Stimulated activated CD4-positive, alpha-beta T cell treated with anti-CD3 and anti-CD28 coated beads, Interleukin-12 subunit alpha, Interleukin-12 subunit beta, amount 100 ng/mL, for 48 hours (primary cell): ENCODE results near the gene RASGRP3.
"Not testable (repeated sequence)": the region's sequence is repeated elsewhere in the genome, so short reads cannot be mapped to it uniquely, and the experiment has no call there.

Experiments
- DNase-seq, 3 donors: peaks; one replicate each; pipeline ENCODE4 v3.0.0-alpha.2; 2020; ENCODE audit warnings: low read depth in 2 of 3, low spot score in 1 of 3

RASGRP3 gene

GRCh38 chr2:33476131-33476792 is at the start of gene RASGRP3:
Gene RASGRP3, plus strand, starts transcription at chr2:33476649. Its CDS starts 38,488 bp downstream, at chr2:33515137.
- peak; percentile 36 to 43 (median 40) for DNase-seq

GRCh38 chr2:33426666-33427231 is 49.7 kb upstream of the RASGRP3 start:
- DNase-seq = no peak

DNA sequence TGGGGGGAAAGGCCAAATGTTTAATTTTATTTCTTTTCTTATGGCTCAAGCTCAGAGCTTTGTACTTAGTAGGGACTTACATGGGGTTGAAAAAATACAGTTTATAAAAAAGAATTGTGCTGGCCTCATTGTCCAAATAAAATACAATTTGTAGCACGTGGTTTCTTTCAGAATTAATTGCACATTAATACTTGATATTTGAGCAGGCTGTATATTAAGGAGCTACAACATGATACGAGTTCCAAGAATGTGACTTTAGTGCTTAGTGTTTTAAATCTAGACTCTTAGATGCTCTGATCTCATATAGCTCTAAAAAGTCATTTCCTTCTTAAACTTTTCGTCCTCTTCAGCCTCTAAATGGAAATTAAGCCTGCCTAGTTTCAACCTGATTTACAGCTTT is 46.4 kb upstream of the RASGRP3 start:
- DNase-seq = no peak

DNA sequence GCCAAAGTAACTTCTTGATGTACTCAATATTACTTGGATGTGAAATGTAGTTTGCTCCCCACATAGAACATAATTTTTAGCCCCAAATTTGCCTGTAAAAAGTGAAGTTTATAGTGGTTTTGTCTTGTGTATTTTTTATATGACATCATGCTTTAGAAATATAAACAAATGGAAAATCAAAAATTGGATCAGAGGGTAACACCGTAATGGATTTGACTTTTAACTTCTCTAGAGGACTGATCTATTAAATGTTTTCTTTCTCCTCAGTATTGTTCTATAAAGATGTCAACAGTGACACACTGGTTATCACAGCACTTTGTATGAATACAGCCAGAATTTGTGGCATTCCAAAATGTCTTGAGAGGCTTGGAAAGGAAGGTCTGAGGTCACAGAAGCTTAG is 45.6 kb upstream of the RASGRP3 start:
- no peak for DNase-seq

- no peak for DNase-seq
Observed at GRCh38 chr2:33432871-33433270, 43.6 kb upstream of the RASGRP3 start.

DNA sequence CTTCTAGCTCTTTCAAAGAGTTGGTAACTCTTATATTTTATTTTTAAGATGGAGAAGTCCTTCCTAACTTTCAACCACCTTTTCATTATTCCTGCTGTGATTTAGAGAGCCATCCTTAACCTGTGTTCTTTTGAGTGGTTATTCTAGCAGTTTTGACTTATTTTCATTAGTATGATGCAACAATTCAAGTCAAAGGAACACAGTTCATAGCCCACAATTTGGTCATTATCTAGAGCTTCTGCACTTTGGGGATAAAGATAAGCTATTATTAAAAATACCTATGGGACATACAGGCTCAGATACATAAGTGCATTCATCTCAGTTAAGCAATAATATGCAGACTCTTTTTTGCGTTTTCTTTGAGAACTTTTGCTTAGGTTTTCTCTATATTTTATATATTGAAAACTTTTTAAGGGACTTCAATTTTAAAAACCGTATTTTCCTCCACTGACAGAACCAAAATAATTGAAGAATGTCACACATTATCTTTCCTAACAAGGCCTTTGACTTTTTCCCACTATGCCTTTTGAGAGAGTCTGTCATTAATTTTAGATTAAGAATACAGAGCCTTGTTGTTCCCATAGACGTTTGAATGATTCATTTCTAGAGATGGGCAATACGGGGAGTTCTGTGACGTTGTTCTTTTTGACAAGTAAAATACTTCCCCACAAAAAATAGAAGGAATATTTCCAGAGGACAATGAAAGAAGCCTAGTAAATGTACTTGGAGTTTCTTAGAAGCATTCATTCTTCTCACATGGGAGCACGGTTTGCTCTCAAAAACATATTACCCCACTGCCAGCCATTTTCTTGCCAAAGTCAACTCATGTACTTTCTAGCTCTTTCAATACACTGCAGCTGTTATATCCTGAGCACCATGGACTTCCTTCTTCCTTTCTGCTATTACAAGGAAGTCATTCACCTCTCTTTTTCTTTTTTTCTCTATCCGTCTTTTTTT is 42.9 kb upstream of the RASGRP3 start:
- DNase-seq = no peak

DNA sequence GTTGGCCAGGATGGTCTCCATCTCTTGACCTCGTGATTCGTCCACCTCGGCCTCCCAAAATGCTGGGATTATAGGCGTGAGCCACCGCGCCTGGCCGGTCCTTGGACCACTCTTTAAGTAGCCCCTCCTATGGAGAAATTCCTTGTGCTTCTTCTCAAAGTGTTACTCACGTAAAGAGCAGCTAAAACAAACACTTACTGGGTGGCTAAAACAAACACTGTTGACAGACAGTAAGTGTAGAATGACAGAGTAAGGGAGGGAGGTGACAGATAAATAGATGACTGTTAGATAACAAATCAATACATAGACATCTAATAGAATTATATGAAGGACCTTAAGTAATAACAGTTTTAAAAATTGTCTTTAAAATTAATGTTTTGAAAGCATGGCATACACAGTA is 40.9 kb upstream of the RASGRP3 start:
- DNase-seq = no peak

- no peak for DNase-seq
Observed at GRCh38 chr2:33436083-33436482, 40.4 kb upstream of the RASGRP3 start.

DNA sequence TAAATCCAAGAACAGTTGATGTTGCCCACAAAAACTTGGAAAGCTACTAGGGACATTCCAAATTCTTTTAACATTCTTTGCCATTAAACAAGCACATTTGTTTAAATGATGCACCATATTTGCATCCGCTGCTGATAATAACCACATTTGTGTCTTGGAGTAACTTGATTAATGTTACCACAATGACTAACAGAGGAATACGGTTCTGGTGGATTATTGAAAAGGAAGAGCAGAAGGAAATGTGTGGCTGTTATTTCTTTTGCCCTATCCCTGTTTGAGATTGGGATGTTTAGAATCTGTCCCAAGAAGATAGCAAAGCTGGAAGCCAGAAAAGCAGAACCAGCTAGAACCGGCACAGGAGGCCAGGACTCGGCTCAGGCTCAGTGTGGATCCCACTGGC is 39.2 kb upstream of the RASGRP3 start:
- DNase-seq = no peak

DNA sequence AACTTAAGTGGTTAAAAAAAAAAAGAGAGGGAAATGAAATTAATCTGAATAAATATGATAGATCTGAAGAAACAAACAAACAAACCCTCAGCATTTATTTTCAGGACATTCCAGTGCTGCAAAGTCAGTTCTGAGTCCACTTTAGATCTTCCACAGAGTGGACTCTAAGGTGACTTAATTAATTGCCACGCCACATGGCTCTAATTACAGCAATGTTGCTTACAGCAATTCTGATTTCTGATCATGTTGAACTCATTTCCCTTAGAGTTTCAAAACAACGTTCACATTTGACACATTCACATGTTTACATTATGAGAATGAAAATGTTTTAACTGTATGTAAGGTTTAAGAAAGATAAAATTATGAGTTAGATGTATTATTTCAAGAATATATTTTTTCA is 38.6 kb upstream of the RASGRP3 start:
- DNase-seq = no peak

DNA sequence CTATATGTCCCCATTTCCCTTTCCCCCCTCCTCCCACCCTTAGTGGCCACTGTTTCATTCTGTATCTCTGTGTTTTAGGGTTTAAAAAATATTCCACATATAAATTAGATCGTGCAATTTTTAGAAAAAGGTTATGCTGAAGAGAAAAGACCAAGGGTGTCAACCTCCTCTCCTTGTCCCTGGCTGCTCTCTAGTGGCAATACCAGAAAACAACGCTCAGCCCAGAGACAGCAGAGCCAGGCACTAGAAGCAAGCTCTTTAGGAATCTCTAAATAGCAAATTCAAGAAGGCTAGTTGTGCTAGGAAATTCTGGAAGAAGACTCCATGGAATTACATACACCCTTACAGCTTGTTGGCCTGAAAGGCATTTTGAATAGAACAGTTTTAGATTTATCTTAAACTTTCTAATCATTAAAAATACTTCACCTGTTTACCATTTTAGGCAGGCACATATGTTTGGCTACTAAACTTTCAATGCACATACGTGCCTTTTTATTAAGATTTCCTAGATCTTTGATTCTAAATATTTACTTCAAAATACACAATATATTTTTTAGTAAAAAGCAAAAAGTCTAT is 35.1 kb upstream of the RASGRP3 start:
- peak in 1 of 3 donors; percentile 36 for DNase-seq

DNA sequence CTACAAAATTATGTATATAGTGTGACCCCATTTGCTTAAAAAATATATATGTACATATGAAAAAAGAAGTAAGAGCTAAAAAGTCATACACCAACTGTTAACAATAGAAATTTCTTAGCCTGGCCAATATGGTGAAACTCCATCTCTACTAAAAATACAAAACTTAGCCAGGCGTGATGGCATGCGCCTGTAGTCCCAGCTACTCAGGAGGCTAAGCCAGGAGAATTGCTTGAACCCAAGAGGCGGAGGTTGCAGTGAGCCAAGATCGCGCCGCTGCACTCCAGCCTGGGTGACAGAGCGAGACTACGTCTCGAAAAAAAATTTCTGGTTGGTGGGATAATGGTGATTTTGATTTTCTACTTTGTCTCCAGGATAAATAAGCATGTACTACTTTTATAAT is 34.4 kb upstream of the RASGRP3 start:
- DNase-seq = not testable (repeated sequence)

- no peak for DNase-seq
Observed at GRCh38 chr2:33442528-33443079, 33.8 kb upstream of the RASGRP3 start.

DNA sequence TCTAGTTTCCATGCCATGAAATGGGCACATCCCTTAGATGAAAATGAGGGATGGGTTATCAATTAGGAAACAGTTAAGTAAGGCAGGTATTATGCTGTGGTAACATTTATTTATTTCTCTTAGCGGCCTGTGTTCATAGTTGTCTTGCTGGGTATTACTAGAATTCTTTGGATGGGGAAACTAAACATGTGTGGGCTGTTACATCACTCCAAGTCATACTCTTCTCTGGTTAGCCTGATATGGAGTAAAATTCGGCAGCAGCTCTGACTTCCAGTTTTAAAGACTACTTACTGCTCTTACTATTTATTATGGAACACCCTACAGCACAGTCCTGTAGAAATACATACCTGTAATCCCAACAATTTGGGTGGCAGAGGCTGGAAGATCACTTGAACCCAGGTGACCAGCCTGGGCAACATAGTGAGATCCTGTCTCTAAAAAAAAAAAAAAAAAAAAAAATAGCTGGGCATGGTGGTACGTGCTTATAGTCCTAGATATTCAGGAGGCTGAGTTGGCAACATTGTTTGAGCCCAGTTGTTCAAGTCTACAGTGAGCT is 33.1 kb upstream of the RASGRP3 start:
- DNase-seq = no peak

- DNase-seq = no peak
Observed at GRCh38 chr2:33444967-33445366, 31.5 kb upstream of the RASGRP3 start.

- no peak for DNase-seq
Observed at GRCh38 chr2:33448220-33448899, 28.1 kb upstream of the RASGRP3 start.

- DNase-seq = no peak
Observed at GRCh38 chr2:33451214-33451613, 25.2 kb upstream of the RASGRP3 start.

DNA sequence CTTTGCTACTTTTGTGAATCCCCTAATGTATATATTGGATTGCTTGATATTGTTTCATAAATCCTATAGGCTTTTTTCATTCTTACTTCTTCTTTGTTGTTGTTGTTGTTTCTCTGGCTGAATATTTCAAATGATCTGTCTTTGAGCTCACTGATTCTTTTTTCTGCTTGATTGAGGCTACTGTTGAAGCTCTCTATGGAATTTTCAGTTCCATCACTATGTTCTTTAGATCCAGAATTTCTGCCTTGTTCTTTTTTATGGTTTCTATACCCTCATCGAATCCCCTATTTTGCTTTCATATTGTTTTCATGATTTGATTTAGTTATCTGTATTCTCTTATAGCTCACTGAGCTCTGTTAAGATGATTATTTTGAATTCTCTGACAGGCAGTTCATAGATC is 24.6 kb upstream of the RASGRP3 start:
- DNase-seq = no peak

DNA sequence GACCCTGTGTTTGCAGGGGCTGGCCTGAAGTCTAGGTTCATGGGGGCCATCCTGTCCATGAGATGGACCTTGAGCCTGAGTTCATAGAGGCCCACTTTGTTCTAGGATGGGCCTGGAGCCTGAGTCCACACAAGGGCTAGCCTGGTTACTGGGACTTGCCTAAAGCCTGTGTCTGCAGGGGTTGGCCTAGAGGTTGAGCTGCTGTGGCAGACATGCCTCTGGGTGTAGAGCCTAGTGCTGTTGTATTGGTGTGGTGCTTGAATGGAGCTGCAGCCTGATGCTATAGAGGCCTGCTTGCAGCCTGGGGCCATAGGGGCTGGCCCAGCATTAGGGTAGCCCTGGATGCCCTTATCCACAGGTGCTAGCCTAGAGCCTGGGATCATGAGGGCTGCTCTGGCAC is 23.9 kb upstream of the RASGRP3 start:
- DNase-seq = no peak

DNA sequence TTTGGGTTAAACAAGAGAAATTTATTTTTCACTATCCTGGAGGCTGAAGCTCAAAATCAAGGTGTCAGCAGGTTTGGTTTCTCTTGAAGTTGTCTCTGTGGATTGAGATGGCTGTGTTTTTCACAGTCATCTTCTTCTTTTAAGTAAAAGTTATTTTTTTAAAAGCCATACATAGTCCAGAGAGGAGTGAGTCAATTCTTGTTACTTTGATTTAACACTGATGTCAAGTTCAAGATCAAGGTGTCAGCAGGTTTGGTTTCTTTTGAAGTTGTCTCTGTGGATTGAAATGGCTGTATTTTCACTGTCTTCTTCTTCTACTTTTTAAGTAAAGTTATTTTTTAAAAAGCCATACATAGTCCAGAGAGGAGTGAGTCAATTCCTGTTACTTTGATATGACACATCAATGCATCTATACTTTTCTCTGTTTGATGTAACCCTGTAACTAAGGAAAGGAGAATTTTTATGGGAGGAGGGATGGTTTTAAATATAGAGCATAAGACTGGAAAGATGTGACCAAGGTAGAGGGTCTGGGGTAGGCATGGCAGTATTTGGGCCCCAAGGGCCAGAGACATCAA is 22.5 kb upstream of the RASGRP3 start:
- no peak for DNase-seq
